GOT3 (cell line): Measurements from ENCODE around the gene CNOT2.
"Not testable (repeated sequence)": the region's sequence is repeated elsewhere in the genome, so short reads cannot be mapped to it uniquely, and the experiment has no call there.

Experiments
- DNase-seq: peaks from one replicate; lab custom pipeline; 2025; ENCODE audit warnings: mixed read lengths; lab: John Stamatoyannopoulos, UW

CNOT2 gene

DNA sequence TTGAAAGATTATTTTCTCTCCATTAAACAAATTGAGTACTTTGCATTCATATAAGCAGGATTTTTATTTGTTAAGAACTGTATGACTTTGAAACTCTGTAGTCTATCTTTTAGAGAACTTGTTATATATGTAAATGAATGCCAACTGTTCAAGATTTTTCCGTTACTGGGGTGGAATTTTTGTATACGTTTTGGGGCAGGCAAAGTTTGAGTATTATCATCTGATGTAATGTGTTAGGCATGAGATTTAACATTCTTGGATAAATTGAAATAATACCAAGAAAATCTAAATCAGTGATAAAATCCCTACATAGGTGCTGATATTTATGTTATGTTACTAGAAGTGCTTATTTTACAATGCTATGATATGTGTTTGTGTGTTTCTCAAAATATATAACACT lies 8.4 kb downstream of the CNOT2 start:
- no peak for DNase-seq

DNA sequence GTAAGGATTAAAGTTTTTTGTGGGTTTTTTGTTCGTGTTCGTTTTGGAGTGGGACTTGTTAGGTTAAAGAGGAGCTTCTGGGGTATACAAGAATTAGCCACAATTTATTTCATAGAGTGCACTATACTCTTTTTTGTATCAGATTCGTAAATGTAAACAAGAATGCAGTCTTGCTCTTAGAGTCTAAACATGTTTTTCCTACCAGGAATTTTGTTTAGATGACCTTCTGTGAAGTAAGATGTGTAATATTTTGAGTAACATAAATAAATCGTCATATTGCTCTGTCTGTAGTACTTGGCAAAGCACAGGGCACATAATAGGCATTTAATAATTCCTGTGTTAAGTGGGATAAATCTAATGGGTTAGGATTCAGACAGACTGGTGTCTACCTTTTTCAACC lies 9.6 kb downstream of the CNOT2 start:
- DNase-seq = no peak

DNA sequence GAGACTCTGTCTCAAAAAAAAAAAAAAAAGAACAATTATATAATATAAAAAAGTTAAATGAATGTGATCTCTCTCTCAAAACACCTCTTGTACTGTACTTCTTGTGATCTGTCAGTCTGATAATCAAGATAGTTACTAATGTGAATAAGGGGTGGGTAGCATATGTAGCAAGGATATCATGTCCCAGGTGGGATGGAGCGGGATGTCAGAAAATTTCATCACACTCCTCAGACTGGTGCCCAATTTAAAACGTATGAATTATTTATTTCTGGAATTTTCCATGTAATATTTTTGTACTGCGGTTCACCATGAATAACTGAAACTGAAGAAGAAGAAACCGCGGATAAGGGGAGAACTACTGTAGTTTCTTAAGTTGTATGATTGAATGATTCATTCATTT lies 11.0 kb downstream of the CNOT2 start:
- DNase-seq = no peak

DNA sequence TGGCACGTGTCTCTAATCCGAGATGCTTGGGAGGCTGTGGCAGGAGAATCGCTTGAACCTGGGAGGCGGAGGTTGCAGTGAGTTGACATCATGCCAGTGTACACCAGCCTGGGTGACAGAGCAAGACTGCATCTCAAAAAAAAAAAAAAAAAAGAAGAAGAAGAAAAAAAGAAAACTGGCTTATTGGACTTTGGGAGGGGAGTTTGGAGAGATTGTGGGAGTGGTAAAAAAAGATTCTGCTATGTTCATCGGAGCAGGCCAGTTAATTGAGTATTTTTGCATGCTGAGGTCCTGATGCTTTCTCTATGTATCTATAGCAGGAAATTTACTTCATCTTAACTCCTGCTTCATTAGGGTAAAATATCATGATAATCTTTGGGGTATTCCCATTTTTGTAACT lies 11.6 kb downstream of the CNOT2 start:
- DNase-seq = no peak

DNA sequence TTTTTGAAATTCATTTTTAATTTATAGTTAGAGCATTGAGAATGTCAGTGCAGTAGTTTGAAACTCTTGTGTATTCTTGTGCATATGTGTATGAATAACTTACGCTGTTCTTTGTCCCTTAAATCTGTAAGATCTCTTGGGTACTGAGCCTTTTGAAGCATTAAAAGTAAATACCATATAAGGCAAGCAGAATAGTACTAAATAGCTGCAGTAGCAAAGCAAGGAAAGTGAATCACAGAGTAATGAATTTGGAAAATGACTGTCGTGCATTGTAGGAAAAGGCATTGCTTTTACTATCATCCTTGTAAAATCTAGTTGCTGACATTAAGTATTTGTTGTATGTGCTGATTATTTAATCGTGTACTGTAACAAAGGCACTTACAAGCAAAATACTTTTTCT lies 12.1 kb downstream of the CNOT2 start:
- no peak for DNase-seq

DNA sequence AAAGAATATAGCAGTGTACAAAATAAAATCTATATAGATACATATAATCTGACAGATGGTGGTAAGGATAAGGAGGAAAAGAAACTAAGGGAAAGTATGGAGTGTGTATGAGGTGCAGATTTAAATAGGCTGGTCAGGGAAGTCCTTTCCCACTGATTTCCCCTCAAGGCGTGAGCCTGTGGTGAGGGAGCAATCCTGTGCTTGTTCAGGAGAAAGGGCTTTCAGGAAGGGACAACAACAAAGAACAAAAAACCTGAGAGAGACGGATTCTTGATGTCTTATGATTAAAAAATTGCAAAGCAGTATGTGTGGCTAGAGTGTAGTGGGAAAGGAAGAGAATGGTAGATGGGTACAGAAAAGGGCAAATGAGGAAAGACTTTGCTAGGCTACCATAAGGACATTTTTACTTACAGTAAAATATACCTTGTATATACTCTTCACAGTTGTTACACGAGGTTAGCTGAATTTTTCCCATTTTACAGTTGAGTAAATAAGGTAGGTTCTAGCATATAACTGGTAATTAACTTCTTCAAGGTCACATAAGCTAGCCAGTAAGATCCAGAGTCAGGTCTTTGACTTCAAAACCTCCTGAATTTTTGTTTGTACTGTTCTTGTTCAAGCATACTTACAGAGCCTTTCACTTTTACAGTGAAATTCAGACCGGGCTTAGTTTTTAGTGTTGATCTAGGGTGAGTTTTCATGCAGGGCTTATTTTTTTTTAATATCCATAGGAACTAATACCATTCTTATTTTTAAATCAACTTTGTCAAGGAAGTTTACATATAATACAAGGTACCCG lies 15.6 kb downstream of the CNOT2 start:
- DNase-seq = no peak

DNA sequence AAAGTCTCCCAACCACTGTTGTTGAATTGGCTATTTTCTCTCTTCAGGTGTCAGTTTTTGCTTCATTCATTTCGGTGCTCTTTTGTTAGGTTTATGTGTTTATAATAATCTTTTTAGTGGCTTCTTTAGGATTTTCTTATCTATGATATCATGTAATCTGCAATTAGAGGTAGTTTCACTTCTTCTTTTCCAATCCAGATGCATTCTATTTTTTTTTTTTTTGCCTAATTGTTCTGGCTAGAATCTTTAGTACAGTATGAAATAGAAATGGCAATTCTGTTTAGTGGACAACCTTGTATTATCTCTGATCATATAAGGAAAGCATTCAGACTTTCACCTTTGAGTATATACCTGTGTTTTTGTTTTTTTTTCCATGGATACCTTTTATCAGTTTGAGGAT lies 17.4 kb downstream of the CNOT2 start:
- no peak for DNase-seq

DNA sequence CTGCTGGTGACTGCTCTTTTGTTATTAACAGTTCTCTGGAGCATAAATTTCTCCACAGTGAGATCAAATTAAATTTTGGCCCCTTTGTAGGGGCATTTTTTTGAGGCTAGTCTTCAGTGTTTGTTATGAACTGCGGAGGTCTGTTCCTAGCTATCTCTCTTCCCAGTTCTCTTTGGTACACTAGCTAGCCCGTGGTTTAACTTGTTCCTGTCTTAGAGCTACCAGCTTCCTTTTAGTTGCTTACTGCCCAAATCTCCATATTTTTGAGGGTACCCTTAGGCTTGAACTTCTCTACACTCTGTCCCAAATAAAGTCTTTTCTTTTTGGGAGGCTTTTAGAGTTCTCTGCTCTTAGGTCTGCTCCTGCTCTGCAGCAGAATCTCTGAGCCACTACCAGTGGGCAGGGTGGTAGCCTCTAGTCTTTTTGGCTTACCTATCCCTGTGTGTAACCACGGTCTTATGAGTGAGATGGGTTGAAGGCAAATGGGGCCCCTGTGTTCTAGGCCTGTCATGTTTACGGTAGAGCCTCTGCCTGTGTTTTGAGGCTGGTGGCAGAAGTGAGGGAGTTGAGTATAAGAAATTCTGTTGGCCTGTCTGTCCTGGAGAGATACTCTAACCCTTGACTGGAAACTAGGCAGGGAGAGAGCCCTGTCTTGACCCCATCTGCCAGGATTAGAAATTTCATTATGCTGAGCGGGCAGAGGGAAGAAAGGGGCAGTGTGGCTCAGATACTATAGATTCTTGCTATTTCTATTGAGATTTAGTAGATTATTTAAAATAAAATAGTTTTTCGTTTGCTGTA lies 21.0 kb downstream of the CNOT2 start:
- DNase-seq = no peak

DNA sequence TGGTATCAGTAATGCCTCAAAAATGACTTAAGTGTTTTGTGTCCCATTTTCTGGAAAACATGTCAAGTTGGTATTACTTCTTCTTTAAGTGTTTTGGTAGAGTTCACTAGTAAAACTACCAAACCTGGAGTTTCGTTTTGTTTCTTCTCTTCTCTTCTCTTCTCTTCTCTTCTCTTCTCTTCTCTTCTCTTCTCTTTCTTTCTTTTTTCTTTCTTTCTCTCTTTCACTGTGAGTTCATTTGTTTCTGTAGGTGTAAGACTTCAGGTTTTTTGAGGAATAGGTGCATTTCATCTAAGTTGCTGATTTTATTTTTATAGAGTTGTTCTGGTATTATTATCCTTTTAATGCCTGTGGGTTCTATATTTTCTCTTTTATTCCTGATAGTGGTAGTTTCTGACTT lies 21.9 kb downstream of the CNOT2 start:
- no peak for DNase-seq

DNA sequence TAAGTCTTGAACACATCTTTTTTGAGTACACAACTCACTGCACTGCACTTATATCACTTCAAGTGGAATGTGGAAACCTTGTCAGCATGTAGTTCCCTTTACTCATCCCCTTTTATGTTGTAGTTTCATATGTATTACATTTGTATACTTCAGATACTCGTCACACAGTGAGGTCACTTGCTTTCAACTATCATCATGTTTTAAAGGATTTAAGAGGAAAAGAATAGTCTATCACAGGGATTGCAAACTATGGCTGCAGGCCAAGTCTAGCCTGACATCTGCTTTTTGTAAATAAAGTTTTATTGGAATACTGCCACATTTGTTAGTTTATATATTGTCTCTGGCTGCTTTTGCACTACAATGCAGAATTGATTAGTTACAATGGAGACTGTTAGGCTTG lies 24.3 kb downstream of the CNOT2 start:
- DNase-seq = no peak

DNA sequence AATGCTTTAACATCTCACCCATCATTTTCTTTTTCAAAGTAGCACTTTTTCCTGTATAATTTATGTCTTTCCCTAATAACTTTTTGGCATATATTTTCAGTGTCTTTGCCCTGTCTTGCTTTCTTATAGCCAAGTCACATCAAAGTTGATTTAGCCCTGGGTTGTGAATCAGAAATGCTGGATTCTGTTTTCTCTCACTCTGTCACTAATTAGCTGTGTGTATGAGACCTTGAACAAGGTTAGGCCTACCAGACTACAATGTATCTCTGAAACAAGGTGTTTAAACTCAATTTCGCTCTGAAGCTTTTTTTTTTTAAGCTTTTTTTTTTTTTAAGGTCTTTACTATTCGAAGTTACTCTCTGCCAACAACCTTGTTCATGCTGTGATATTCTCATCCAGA lies 25.7 kb downstream of the CNOT2 start:
- DNase-seq = no peak

DNA sequence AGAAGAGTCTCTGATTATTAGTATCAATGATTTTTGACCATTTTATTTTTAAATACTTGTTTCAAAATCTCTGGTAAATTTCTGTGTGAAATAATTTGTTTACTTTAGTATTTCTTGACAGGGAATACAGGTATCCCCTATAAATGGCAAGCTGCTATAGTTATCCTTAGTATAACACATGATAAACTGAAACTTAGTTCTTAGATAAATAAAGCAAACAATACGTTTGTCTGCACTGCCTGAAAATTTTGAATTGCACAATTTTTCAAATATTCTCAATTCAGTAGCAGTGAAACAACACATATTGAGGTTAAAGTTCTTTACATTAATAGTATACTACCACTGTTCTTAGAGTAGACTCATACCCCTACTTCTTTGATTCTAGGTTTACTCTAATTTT lies 26.9 kb downstream of the CNOT2 start:
- DNase-seq = no peak

DNA sequence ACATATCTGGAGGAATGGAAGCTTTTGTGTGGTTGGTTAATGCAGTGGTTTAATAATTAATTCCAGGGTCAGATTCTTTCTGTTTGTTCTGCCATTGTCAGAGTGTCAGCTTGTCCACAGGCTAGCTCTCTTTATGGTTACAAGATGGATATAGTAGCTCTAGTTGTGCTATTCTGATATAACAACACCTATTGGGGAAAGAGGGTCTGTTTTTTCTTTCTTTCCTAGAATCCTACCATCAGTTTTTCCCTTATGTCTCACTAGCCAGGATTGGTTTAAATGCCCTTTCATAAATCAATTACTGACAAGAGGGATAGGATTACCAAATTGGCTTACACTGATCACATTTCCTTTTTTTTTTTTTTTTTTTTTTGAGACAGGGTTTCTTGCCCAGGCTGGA lies 27.8 kb downstream of the CNOT2 start:
- DNase-seq = no peak

DNA sequence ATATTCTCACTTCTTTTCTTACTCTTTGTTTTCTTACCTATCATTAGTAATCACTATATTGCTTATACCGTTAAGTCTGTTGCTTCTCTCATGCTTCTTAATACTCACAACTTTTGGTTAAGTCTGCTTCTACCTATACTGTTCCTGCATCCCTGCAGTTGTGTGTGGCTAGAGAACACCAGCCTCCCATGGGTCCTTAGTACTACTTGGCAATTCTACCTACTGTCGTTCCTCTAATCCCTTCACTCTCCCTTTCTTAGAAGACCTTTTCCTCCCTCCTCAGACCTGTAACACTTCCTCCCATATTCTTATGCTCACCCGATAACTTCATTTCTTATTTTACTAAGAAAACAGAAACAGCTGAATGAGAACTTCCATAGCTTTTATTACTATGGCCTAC lies 29.3 kb downstream of the CNOT2 start:
- DNase-seq = no peak

DNA sequence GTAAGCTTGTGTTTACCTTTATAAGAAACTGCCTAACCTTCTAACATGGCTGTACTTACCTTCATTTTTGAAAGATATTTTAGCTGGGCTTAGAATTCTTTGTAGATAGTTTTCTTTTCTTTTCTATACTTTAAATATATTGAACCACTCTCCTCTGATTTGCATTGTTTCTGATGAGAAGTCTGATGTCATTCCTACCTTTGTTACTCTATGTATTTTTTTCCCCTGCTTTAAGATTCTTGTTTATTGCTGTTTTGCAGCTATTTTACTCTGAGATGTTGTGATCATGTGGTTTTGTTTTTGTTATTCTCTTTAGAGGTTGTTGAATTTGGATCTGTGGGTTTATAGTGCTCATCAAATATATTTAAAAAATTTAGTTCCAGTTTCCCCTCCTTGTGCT lies 31.8 kb downstream of the CNOT2 start:
- DNase-seq = no peak

DNA sequence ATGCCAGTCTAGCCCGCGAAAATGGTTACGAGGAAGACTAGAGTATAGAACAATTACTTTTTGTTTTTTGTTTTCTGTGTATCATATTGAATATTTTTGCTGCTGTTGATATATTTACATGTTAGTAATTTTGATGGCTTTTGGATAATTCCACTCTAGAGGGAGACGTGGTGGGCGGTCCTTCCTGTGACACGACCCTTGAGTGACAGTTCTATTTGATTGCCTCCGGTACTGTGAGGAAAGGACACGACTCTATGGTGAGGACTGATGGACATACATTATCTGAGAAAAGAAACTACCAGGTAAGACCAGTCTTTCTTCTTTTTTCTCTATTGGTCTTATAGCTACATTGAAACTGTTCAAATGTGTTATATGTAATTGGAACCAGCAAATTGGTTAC lies 34.7 kb downstream of the CNOT2 start:
- no peak for DNase-seq

DNA sequence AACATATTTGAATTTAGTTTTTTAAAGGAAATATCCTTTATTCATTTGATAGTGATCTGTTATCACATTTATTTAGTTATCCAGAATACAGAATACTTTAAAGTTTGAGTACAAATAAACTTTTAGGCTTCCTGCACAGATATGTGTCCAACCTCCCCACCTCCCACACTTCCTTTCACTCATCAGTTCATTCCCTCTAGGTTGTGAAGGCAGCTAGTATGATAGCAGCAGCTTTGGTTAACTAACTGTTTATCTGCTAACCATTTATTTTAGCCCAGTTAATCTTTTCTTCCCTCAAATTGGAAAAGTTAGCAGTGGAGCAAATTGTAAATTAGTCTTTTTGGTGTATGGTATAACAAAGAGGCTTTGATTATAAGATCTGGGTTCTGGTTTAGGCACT lies 35.7 kb downstream of the CNOT2 start:
- DNase-seq = no peak

DNA sequence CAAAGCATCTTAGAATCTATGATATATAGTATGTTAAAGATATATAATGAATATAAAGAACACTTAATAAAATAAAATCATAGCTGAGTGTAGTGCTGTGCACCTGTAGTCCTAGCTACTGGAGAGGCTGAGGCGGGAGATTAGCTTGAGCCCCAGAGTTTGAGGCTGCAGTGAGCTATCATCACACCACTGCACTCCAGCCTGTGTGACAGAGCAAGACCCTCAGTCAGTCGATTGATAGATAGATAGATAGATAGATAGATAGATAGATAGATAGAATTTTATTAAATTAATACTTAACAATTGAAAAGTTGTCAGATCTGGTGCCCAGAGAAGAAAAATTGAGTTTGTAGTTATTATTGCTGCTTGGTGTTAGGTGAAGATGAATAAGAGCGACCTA lies 40.0 kb downstream of the CNOT2 start:
- no peak for DNase-seq

DNA sequence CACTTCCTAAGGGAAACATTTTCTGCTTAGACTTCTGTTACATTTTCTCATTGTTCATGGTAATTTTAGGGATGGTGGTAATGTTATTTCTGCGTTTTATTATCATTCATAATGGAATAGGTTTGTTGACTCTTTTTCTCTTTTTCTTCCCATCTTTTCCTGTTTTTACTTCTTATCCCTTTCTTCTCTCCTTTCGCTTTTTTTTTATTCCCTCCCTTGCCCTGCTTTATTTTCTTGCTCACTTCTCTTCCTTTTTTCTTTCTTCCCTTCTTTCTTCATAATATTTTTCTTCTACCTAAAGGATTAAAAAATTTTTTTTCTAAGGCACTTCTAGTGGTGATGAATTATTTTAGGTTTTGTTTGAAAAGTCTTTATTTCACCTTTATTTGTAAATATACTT lies 45.6 kb downstream of the CNOT2 start:
- DNase-seq = no peak

DNA sequence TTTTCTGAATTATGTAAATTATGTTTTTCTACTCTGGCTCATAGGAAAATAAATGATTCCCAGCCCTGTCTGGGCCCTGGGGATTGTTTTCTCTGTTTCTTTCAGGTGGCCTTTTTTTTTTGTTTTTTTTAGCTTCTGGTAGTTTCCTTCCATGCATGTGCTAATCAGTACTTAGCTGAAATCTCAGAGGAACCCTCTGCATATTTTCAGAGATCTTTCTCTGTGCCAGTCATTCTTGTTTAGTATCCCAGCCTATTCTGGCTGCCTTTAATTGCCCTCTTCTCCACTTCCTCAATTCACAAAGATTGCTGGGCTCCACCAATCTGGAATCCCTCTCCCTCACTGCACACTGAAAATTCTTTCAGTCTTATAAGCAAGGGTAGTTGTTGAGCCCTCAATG lies 46.9 kb downstream of the CNOT2 start:
- no peak for DNase-seq

DNA sequence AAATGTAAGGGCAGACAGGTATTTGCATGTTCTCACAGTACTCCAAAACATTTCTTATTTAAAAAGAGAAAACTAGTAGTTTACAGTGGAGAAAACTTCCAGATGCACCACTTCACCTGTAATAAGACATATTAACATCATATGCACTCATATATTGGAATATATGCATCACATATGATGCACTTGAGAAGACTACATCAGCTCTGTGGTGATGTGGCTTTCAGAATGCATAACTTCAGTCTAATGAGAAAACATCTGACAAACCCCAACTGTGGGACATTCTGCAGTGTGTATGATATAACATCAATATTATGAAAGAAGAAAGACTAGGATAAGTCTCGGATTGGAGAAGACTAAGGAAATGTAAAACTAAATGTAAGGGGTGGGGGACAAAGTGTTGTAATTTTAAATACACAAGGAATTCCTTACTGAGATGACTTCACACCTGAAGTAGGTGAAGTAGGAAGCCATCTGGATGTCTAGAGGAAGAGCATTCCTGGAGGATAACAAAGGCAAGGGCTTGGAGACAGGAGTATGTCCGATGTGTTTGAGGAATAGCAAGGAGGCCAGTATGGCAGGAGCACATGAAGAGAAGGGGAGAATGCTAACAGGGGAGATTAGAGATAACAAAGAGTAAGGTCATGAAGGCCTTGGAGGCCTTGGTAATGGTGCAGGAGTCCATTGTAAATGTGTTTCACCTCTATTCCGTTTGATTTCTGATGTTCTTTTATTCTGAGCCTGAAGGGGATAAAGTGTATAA lies 49.0 kb downstream of the CNOT2 start:
- DNase-seq = no peak

DNA sequence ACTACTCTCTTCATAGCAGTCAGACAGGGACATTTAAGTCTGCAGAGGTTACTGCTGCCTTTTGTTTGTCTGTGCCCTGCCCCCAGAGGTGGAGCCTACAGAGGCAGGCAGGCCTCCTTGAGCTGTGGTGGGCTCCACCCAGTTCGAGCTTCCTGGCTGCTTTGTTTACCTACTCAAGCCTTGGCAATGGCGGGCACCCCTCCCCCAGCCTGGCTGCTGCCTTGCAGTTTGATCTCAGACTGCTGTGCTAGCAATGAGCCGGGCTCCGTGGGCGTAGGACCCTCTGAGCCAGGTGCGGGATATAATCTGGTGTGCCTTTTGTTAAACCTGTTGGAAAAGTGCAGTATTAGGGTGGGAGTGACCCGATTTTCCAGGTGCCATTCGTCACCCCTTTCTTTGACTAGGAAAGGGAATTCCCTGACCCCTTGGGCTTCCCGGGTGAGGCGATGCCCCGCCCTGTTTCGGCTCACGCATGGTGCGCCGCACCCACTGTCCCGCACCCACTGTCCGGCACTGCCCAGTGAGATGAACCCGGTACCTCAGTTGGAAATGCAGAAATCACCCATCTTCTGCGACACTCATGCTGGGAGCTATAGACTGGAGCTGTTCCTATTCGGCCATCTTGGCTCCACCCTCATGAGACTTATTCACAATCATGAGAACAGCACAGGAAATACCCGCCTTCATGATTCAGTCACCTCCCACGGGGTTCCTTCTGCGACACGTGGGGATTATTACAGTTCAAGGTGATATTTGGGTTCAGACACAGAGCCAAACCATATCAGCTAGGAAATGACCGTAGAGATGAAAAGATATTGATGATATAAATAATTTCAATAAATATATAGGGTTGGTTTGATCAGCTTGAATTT lies 61.7 kb downstream of the CNOT2 start:
- DNase-seq = not testable (repeated sequence)
